ENCODE results near the gene METTL3. TPM values are rescaled to one million over a fixed set of nuclear protein-coding genes. Genes with fewer than 3 reads are reported as not detected.

METTL3 gene
- total and polyA plus RNA-seq, 2 of the 13 experiments (the other 11 are each of a cell fraction or from before 2014, with no cell fraction given): 123 to 130 TPM

GRCh38 chr14:21476925-21477681, 34.0 kb downstream of the METTL3 start, which contains the start of the genes RAB2B and TOX4 (continued):
- peak; percentile 96 for TF ChIP-seq ARID4A (CRISPR knock-in tag; IDR thresholded peaks at IDR 0.05; ENCODE audit: borderline replicate concordance)
- peak; percentile 91 for TF ChIP-seq IKZF4 (CRISPR knock-in tag; IDR thresholded peaks at IDR 0.05; ENCODE audit: borderline replicate concordance, low read depth, not compliant biosample characterization)
- peak; percentile 11 for TF ChIP-seq ZNF652 (CRISPR knock-in tag; IDR thresholded peaks at IDR 0.05; ENCODE audit: borderline replicate concordance, low read depth)
- TF ChIP-seq NR2F2 (IDR thresholded peaks at IDR 0.05; ENCODE audit: borderline replicate concordance, low read depth): peak; percentile 62; the same call in 1 of the 2 replicates
- no peak for TF ChIP-seq NFIB (CRISPR knock-in tag; IDR thresholded peaks at IDR 0.05; ENCODE audit: borderline replicate concordance)
- peak; percentile 81 for TF ChIP-seq MED1 (CRISPR knock-in tag; IDR thresholded peaks at IDR 0.05)
- TF ChIP-seq ZNF784 (CRISPR knock-in tag; IDR thresholded peaks at IDR 0.05; ENCODE audit: borderline replicate concordance): peak; percentile 97
- no peak; the same call in 1 of the 2 replicates for TF ChIP-seq CSRNP1 (CRISPR knock-in tag; IDR thresholded peaks at IDR 0.05)
- peak; percentile 96 for TF ChIP-seq SRSF1 (optimal IDR thresholded peaks at IDR 0.05; ENCODE audit: low read depth, low read length)
- peak; percentile 98 for TF ChIP-seq ZNF350 (CRISPR knock-in tag; IDR thresholded peaks at IDR 0.05; ENCODE audit: borderline replicate concordance, low read depth)
- TF ChIP-seq ZNF256 (CRISPR knock-in tag; conservative IDR thresholded peaks at IDR 0.05): 0 out of 2 replicates have a peak, but pooled peaks have one; percentile 69
- 0 out of 2 replicates have a peak, but pooled peaks have one; percentile 46 for TF ChIP-seq ZNF646 (CRISPR knock-in tag; IDR thresholded peaks at IDR 0.05)
- TF ChIP-seq TEAD3 (CRISPR knock-in tag; optimal IDR thresholded peaks at IDR 0.05; ENCODE audit: borderline replicate concordance): peak; percentile 76
- peak; percentile 94; the same call in 1 of the 2 replicates for TF ChIP-seq ZNF333 (CRISPR knock-in tag; IDR thresholded peaks at IDR 0.05; ENCODE audit: borderline replicate concordance)
